HG03045 (cell line): ENCODE data around the gene SUSD6.
"Not testable (repeated sequence)": the region's sequence is repeated elsewhere in the genome, so short reads cannot be mapped to it uniquely, and the experiment has no call there.

ENCODE experiments used
- ATAC-seq: cut with Tn5 transposase; IDR thresholded peaks from one replicate; pipeline ENCODE4 v1.9.1; 2021; ENCODE audit warnings: mild to moderate bottlenecking, moderate library complexity; ENCODE audit not compliant: unreplicated experiment

The SUSD6 gene

DNA sequence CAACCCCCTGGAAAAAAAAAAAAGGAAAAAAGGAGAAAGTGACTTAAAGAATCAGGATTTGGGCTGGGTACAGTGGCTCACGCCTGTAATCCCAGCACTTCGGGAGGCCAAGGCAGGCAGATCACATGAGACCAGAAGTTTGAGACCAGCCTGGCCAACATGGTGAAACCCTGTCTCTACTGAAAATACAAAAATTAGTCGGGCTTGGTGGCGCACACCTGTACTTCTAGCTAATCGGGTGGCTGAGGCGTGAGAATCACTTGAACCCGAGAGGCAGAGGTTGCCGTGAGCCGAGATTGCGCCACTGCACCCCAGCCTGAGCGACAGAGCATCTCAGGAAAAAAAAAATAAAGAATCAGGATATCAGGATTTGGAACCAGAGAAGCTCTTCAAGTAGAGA is 36.2 kb downstream of the SUSD6 start:
- not testable (repeated sequence) for ATAC-seq

DNA sequence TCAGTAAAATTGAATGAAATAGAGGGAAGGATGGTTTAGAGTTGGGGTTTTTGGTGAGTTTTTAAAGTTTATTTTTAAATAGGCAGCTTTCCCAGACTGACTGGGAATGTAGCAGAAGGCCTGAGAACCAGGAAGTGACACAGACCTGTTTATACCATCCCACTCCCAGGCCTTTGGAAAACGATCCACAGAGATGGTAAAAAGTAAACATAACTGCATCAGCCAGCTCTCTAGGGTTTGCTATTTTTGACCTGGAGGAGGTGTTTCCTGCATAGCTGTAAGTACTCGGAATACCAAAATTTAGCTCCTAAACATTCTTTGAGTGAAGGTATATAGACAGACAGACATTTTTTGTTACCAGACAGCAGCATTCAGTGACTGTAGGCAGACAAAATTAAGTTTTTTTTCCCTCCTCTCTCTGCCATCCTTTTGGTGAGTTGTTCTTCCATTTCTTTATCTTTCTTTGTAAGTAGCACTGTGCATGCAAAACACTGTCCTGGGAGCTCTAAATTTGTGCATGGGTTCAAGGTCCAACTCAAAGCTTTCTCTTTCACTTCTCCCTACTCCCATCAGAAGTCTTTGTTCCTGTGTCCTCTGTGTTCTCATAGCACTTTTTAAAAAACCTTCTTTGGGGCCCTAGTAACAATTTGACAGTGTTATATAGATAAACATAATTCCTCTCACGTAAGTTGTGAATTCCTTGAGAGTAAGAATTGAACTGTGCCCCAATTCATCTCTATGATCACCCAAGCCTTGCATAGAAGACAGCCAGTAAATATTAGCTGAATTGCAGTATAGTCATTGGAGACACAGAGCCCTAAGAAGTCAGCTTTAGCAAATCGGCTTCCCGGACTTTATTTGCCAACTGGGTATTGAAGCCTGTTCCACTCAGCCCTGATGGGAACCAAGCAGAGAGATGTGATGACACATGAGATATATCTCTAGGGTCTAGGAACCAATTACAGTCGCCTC is 37.4 kb downstream of the SUSD6 start:
- no peak for ATAC-seq

DNA sequence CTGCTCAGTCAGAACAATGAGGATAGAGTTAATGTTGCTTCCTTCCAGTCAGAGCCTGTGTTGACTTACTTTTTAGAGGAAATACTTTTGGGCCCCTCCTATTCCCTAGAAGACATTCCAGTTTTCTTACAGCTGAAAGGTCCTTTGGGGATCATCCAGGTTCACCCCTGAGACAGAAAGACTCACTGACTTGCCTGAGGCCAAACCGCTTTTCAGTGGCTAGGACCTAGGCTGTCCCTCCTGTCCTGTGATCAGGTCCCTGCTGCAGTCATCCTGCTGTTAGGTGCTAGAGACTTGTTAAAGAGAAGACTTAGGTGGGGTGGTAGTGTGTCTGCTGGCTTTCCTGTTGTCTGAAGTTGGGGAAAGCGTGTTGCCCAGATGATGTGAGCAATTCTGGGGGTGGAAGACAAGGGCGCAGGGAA is 39.6 kb downstream of the SUSD6 start:
- no peak for ATAC-seq

DNA sequence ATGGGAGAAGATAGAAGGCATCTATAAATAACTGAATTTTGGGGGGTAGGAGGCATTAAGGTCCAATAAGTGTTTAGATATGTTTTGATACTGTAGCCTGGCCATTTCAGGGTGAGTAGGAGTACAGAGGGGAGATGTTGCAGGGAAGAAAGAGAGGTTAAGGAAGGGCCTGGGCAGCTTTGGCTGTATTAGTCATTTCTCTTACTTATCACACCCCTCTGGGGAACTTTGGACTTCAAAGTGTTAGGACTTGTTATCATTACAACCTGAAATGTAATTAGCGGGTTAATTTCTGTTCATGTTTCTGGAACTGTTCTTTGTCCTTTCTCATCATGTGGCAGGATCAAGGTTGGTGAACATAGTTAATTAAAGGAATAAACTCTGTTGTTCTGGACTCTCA is 40.3 kb downstream of the SUSD6 start:
- no peak for ATAC-seq

DNA sequence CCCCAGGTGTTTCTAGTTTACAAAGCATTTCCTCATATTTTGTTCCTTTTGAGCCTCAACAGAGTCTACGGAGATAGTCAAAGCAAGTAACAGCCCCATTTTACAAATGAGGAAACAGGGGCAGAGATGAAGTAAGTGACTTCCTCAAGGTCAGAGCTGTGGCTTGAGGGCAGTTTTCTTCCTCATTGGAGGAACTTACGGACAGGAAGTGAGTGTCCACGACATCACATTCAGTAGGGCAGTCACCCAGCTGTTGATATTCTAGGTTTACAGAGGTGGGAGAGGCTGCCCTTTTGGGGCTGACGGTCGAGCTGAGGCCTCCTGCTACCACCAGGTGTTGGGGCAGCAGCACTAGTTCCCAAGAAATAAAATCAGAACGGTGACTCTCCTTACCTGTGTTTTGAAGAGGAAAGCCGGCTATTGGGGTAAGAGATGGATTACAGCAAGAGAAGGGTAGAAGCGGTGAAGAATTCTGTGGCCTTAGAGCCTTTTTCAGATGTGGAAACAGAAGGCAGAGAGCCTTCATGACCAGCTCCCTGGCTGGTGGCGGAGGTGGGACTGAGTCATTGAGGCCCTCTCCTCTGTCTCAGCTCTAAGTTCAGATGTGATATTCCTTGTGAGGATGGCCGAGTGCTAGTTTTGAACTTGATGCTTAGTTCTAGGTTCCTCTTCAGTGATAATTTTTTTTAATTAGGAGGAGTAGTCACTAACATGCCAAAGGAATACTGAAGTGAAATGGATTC is 41.7 kb downstream of the SUSD6 start:
- ATAC-seq = no peak

DNA sequence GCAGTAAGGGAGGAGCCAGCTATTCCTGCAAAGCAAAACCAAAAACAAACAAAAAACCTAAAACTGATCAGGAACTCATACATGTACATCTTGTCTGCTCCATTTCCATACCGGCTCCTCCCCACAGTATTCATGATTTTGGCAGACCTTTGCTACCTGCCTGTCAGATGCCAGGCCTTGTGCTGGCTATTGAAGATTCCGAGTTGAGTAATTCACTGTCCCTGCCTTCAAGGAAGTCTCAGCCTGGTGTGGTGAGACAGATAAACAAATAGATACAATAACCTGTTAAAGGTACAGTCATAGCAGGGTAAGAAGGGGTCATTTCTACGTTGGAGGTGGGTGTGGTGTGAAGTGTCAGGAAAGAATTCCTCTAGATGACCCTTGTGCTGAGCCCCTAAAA is 42.7 kb downstream of the SUSD6 start:
- ATAC-seq = no peak

DNA sequence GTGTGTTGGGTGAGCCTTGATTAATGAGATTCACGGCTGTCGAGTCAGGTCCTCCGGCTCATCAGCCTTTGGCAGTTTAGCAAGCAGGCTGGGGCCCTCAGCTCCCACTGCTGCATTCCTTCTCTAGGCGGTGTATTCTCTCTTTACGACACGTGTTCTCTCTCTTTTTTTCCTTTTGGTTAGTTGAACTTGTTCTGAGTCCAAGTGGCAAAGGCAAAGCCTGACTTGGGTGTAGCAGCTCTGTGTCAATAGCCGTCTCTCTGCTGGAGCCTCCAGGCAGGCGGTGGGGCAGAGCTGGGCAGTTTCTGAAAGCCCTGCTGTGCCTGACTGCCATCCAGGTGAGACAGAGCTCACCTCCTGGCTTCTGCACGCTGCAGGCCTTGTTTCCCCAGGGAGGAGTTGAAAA is 46.6 kb downstream of the SUSD6 start:
- no peak for ATAC-seq

DNA sequence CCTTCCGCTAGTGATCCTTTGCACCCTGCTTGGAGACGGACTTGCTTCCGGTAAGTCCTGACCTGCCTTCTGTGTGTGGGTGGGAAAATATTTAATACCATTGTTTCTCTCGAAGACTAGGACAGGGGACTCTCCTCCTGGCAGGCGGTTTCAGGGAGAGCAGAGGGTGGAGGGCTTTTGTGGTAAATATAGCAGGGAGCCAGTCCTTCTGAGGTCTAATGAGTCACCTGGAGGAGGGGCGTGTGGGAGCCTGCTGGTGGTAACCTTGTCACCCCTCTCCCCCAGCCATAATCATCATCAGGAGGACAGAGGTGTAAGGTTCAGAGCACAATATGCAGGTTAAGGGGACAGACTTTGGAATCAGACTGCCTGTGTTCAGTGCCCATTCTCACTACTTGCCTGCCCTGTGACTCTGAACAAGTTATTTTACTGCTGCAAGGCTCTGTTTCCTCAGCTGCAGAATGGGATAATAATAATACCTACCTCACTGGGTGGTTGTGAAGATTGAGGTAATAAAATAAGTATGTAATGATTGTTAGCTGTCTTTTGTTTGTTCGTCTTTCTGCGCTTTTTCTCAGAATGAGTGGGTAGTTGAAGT is 47.4 kb downstream of the SUSD6 start:
- ATAC-seq = no peak

DNA sequence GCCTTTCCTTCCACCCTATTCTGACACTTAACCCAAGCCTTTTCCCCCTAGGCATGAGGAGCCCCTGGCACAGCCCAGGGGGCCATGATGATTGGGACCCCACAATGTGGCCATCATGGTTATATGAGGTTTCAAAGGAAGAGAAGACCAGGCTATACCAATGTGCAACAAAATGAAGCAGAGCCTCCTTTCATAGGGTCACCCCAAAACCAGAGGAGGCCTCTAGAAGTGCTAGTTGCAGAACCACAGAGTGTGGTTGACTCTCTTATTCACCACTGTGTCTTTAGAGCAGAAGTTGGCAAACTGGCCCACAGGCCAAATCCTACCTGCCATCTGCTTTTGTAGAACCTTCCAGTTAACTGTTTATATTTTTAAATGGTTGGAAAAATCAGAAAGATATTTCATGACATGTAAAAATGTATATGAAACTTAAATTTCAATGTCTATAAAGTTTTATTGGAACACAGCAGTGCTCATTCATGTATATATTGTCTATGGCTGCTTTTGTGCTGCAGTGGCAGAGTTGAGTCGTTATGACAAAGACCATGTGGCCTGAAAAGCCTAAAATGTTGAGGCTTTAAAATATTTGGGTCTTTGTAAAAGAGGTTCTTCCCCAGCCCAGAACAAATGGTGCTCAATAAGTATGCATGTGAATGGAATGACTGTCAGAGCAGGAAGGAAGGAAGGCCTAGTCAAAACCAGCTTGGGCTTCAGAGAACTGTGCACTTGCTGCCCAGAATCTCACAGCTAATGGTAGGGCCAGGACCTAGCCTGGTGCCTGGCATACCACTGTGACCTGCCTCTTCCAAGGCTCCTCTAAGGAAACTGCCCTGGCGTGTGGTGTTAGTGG is 49.2 kb downstream of the SUSD6 start:
- no peak for ATAC-seq

DNA sequence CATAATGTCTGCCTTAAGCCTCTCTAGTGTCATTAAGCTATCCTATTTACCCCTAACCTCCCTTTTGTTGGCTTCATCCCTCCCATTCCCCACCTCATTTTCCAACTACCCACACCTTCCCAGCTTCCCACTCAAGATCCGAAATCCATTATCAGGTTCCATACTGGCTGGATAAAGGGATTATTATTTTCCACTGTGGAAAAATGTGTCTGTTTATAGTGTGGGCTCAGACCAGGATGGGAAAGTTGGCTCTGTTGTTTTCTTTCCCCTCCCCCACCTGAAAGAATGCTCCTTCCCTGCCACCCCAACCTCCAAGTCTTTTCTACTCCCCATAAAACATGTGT is 49.8 kb downstream of the SUSD6 start:
- ATAC-seq = no peak

DNA sequence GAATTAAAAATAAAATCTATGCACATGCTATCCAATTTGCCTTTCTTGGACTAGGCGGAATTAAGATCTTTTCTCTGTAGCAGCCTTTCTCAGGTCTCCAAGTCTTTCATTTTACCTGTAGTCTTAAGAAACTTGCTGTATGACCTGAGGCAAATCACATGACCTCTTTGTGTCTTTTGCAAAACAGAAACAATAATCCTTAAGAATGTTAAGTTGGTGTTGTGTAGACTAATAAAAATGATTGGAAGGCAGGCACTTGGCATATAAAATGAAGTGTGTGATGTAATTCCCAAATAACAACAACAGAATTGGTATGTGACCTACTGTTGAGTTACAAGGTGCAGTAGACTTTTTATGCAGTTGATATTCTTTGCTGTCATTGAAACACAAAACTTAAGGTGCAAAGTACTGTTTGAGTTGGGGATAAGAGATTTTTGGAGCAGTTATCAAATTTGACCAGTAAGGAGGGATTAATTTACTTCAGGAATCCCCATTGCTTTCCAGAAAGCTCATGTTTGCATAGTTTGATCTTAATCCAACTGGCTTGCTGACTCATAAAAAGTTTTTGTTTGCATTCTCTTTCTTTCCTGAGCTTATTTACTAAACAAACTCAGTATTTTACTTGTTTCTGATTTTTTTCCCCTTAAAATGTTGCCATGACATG is 51.4 kb downstream of the SUSD6 start:
- ATAC-seq = no peak

DNA sequence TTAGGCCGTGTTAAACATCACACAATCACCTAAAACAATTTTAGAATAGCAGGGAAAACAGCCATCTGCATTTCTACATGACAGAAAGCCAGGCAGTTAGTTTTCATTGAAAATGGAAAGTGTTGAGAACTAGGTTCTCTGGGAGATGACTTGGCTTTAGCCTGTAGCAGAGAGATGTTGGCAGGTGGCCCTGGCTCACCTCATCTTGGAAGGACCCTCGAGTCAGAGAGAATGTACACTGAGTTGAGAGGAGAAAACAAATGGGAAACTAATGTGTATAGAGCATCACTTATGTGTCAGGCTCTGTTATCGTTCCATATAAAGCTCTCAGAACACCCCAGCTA is 51.9 kb downstream of the SUSD6 start:
- ATAC-seq = no peak

DNA sequence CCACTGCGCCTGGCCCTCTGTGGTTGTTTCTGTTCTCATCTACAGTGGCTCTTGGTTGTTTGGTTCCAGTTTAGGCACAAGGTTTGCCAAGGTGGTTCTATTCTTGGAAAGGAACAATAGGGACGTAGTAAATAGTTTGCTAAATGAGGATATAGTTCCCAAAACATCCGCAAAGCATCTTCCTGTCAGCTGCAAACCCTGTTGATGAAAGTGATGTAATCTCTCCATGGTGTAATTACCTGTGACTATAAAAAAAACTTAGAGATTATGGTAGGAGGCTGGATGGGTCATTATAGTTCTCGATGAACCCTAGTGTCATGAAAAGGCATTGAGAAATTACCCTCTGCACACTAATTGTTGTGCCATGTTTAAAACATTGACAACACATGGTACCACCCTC is 52.9 kb downstream of the SUSD6 start:
- ATAC-seq = no peak

DNA sequence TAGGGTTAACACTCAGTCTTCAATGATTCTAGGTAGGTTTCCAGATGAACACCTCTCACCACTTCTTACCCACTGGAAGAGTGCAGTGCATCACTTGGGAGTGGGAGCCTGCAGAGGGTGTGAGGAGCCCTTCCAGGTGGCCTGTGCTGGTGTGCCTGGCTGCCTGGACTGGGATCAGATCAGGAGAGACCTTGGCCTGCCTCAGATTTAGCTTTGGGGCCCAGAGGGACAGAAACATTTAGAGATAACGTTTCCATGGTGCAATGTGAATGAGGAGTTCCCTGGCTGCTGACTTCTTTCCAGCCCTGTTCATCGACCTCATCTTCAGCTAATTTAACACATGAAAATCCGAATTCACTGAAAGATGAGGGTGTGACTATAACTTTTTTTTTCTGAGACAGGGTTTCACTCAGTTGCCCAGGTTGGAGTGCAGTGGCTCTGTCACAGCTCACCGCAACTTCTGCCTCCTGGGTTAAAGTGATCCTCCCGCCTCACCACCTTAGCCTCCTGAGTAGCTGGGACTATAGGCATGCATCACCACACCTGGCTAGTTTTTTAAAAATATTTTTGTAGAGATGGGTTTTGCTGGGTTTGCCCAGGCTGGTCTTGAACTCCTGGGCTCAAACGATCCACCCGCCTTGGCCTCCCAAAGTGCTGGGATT is 53.6 kb downstream of the SUSD6 start:
- no peak for ATAC-seq

DNA sequence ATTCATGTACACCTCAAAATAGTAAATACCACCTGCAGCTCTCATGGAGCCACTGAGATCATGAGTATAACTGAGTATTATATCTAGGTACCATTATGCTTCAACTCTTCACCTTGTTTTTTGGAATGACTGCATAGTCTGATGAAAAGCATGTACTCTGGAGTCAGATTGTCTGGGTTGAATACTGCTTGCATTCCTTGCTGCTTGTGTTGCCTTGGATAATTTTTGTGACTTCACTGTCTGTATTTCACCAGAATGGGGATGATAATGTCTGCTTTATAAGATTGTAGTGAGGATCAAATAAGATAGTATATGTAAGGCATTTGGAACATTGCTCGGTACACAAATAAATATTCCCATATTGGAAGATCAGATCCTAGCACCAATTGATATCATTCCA is 54.2 kb downstream of the SUSD6 start:
- no peak for ATAC-seq

DNA sequence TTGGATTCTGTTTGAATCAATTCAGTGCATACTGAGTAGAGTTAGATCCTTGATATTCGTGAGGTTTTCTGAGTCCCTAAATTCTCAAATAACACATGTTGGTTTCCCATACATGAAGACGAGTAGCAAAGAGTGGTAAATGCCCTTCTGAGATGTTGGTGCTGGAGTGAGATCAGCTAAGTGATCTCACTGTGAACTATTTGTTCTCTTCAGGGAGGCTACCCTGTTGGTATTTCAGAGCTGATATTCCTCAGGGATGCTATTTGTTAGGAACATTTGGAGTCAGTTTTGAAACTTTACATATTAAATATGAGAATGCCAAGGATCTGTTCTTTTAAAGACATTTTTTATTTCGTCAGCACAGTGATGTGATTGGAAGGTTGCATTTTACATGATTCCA is 54.7 kb downstream of the SUSD6 start:
- ATAC-seq = no peak

DNA sequence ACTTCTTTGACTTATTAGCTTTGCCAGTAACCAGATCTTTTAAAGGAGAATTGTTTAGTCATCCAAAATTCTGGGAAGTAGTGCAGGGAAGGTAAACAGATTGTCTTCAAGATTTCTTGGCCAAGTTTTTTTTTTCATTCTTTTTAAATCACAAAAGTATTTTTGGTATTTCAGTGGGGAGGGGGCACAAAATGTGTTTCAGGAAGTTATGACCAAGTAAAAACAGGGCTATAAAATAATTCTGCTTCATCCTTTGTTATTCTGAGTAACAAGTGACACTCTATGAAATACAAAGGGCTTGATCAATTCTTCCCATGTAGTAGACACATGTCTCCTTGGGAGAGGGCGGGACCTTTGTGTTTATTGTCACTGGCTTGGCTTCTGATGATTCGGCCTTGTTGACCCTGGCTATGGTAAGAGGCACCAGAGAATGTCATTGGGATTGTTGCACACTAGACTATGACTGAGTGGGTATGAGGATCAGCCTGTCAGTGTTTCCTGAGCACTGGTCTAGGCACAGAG is 55.4 kb downstream of the SUSD6 start:
- ATAC-seq = no peak

DNA sequence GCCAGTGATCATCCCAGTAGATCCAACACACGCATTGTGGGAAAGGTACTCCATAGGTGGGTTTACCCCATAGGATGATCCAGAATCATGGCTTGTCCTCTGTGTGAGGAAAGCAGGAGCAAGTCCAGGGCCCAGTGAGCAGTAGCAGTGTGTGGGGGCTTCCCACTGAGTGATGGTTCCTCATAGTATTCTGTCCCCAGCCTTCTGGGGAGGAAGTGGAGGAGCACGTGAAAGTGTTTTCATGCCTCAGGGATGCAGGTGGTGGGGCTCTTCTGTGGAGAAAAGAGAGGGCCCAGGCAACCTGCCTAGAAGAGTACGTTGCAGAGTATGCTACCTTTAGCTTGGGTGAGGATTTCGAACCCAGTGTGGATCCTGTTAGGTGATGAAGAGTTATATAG is 56.5 kb downstream of the SUSD6 start:
- ATAC-seq = peak; percentile 35

DNA sequence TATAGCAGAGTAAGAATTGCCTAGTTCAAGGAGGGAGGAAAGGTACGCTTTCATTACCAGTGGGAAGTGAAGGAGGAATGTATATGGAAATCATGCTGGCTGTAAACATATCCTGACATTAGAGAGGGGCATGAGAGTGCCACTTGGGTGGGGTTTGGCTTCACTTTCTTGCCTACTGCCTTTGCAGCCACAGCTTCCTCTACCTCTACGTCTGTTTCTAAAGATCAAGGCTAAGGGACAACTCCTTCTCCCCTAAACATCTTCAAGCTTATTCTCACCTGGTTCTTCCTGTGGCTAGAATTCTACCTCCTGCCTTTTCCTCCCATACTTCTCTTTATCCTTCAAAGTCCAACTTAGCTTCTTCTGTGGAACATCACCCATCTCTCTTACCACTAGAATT is 58.0 kb downstream of the SUSD6 start:
- no peak for ATAC-seq

DNA sequence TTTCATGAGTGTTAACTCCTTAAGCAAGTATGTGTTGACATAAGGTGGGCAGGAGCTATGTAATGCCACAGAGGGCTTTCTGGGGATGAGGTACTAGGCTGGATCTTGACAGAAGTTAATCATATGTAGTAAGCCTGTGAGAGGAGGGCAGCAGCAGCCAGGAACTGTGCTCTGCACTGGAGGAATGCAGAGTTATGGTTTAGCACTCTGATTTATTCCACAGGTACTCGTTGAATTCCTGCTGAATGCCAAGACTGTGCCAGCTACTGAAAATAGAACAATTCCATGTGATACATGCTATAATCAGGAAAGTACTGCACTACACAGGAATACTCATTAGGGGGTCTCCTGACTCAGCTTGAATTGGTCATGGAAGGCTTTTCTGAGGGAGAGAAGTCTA is 58.7 kb downstream of the SUSD6 start:
- no peak for ATAC-seq
